ENCODE data around the gene PDCD1LG2.

DNA sequence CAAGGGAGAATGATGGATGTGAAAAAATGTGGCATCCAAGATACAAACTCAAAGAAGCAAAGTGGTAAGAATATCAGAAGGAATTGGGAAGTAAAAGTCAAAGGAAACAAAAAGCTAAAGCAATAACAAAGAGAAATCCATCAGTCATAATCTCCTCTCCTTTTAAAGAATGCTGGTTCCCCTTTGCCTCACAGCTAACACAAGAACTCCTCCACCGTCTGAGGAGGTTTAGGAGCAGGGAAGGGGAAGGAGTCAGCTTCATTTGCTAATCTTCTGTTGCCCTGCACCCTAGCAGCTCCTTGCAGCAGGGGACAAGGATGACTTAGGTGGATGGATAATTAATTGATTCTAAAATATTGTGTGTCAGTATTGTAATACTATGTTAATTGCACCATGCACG, 43.6 kb upstream of the PDCD1LG2 start:
- TF ChIP-seq CTCF (IDR thresholded peaks at IDR 0.05) (no peak), POLR2AphosphoS5 (IDR thresholded peaks at IDR 0.05) (no peak)

All from esophagus muscularis mucosa (tissue), 3 donors.